NCI-H1105 treated with DMSO at 0.1 percent for 48 hours (cell line): Measurements from ENCODE around the gene EXOG.
A peak's percentile ranks its signal among the peaks of the same experiment; 100 is the strongest.

ENCODE experiments used
- DNase-seq: peaks from one replicate; lab custom pipeline; 2025; lab: John Stamatoyannopoulos, UW

The EXOG gene

DNA sequence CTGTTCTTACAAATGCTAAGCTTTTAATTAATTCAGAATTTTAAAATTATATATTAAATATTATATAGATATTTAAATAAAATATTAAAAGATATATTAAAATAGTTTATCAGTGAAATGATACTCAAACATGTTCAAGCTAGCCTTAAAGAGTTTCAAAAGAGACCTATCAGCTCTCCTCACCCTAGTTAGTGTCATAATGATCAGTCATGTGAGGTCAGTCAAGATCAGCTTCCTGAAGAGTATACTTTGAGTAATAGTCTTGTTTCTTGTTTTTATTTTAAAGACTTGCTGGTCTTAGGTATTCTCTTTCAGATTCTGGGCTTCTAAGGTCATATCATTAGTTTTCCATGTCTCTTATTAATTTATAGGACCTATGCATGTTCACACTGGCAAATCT, 14.5 kb downstream of the EXOG start:
- no peak for DNase-seq

DNA sequence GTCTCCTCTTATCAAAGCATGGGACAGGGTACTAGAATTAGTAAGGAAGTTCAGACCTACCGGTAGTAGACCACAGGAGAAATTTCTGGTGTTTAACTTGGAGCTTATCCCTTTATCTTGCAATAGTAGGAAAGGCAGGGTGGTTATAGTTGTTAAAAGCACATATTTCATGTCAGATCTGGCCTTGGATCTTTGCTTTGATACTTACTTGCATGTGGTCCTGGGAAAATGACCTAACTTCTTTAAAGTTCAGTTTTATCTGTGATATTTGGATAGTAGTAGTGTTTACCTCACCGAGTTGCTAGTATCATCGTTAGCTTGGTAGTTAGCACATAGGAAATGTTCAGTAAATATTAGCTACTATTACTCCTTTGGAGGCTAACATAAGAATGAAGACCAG, 15.4 kb downstream of the EXOG start:
- DNase-seq: no peak

DNA sequence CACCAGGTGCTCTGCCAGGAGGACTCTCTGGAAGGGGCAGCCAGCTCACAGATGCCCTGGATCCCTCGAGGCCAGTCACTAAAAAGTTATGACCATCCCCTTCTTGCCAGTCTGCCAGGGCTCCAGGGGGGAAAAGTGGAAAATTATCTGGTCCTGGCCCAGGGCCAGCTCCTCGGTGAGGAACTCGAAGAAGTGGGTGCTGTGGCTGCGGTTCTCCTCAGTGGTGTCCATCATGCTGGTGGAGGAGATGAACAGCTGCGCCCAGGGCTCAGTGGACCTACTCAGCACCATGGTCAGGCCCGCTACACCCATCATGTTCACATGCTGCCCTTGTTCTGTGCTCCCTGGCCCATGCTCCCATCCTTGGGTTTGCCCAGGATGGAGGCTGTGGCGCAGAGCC, 19.2 kb downstream of the EXOG start:
- no peak for DNase-seq

DNA sequence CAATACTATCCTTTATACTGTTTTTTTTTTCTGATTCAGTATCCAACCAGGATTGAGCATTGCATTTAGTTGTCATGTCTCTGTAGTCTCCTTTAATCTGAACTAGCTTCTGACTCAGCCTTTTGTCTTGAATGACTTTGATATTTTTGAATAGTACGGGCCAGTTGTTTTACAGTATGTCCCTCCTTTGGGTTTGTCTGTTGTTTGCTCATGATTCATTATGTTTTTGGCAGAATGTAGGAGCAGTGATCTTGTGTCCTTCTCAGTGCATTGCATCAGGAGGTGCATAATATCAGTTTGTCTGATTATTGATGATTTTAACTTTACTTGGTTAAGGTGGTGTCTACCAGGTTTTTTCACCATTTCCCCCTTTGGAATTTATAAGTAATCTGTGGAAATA, 20.5 kb downstream of the EXOG start:
- DNase-seq: no peak

DNA sequence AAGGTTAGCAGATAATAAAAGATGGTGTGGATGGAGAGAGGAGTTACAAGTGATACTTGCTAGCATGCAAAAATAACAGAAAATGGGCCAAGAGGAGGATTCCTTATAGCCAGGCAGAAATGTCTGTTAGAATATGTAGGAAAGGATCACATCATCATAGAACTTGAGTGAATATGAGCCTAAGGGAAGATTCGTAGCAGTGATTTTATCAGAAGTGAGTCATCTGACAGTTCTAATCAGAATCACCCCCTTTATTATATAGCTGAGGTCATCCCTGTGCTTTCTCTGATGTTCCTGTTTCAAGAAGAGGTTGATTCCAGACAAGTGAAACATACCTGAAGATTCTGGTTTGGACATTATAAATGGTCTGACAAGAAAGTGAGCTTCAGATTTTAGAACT, 22.9 kb downstream of the EXOG start:
- DNase-seq: no peak

DNA sequence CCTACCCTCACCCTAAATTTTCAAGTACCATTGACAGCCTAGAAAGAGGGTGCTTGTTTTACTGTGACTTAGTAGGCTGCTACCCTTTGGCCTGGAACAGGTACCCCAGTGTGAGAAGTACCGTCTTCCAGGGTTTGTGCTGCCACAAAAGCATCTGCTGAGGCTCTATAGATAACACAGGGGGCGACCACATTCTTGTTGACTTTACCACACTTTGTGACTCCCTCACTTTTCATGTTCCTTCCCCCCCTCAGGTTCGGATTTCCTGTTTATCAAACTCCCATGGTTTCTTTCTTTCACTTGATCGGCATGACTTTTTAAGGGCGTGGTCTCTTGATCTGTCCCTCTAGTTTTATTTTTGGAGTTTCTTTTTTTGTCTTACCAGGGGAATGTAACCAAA, 23.5 kb downstream of the EXOG start:
- DNase-seq: no peak

DNA sequence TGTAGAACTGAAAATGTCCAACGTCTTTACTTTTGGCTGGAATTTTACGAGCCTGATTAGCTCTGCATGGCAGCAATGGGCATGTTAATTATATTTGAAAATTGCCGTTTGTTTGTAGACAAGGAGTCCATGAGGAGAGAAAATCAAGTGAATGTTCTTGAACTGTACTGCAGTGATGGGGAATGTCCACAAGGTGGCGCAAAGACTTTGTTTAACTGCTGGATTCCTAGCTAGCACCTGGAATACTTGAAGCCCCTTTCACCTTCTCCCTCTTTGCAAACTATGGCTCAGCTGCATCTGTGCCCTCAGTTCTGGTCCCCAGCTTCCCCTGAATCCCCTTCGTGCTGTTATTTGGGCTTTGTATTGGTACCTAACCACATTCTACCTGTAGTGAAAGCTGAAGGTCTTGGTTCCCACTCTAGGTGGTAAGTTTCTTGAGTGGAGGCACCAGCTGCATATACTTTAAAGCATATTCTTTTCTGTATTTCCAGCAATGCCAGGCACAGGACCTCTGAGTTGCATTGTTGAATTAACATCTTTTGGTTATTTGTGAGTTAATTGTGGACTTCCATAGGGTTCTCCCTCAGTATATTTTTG, 25.3 kb downstream of the EXOG start:
- peak; percentile 67 for DNase-seq

DNA sequence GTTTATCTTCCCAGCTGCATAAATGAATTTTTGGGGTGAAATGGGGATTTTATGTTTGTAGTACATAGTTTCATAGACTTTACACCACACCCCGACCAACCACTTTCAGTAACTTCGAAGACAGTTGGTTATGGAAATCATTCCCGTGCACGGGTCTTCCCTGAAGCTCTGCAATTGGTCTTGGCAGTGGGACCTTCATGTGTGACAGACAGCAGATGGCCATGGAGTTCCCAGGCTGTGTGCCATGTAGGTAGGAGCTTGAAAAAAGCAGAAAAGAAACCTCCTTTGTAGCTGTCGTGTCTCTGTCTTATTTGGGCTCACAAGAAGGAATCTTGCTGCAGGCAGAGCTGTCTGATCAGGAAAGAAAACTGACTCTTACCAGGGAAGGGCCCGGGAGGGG, 25.9 kb downstream of the EXOG start:
- no peak for DNase-seq

DNA sequence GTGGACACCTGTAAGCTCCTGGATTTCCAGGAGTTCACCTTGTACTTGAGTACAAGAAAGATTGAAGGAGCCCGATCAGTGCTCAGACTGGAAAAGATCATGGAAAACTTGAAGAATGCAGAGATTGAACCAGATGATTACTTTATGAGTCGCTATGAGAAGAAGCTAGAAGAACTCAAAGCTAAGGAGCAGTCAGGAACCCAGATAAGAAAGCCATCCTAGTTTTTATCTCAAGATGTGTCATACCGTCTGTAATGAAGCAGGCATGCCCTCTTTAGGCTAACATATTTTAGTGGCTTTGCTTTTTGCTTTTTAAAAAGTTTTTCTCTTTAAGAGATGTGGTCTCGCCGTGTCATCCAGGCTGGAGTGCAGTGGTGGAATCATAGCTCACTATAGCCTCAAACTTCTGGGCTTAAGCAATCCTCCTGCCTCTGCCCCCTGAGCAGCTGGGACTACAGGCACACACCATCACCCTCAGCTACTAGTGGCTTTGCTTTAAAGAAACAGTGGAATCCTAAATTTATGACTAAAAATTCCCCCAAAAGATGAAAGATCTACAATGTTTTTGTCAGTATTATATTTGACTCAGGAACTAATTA, 28.1 kb downstream of the EXOG start:
- no peak for DNase-seq

DNA sequence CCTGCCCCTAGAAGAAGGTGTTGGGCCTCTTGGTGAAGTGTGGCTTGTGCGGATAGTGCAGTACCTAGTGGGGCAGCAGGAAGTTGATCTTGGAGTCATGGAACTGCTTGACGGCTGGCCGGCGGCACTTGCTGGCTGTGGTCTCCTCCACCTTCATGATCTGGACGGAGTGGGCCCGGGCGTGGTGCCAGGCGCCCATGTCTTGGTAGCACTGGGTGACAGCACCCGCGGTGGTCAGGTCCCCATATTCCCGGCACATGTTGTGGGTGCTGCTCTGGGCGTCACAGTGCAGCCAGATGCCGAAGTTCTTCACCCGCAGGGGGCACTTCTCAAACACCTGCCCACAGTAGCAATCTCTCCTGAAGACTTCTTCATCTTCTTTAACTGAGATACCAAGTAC, 30.7 kb downstream of the EXOG start:
- no peak for DNase-seq

DNA sequence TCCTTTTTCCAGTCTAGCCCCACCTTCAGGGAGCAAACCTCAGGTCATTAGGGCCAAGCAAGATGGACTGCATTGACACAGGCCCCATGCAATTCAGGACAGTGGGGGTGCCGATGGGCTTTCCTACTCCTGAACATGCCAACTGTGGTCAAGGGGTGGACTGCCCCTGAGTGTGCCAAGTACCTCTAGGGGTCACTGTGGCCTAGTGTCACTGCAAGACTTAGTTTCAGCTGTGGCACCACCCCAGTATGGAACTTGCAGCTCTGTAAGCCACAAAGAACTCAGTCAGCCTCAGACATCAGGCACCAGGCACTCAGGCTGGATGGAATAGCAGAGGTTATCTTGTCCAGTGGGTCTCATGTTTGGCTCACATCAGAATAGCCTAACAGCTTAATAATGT, 32.3 kb downstream of the EXOG start:
- no peak for DNase-seq

DNA sequence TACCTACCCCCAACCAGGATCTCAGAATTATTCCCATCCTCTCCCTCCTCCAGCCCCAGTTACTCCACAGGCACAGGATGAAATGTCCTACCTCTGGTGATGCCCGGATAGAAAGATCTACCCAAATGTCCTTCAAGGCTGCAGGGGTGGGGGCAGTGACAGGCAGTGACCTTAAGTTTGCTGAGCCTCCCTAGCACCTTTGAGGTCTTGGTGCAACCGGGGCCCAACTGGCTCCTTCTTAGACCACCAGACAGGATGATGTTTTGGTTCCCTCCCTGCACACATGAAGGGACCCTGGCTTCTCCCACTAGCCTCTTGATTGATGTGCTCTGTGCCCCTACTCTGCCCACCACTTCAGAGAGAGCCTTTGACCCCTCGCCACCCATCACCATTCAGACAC, 36.4 kb downstream of the EXOG start:
- DNase-seq: no peak

DNA sequence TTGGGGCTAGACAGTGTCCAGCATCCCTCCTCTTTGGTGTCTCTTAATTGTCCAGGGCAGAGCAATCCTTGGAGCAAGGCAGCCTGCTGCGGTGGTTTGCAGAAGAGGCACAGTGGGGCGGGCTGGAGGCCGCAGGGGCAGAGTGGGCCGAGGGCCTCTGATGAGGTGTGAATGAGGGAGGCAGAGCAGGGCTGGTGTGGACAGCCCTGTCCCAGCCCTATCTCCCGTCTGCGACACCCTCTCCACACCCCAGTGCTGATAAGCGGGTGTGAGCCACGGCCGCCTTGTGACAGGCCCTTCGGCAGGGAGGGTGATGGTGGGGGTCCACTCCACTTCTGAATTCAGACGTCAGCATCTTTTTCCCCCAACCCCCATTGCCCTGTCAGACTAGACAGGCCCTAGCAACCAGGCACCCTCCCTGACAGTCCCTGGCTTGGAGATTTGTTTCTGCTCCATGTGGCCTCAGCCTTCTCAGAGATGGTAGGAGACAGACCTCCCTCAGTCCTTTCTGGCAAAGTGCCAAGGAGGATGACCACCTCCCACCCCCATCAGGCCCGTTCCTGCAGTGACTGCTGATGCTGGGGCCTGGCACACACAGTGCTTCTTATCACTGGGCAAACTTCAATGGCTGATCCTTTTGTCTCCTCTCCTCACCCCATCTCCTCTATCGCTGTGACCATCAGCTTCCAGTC, 37.3 kb downstream of the EXOG start:
- DNase-seq: no peak

DNA sequence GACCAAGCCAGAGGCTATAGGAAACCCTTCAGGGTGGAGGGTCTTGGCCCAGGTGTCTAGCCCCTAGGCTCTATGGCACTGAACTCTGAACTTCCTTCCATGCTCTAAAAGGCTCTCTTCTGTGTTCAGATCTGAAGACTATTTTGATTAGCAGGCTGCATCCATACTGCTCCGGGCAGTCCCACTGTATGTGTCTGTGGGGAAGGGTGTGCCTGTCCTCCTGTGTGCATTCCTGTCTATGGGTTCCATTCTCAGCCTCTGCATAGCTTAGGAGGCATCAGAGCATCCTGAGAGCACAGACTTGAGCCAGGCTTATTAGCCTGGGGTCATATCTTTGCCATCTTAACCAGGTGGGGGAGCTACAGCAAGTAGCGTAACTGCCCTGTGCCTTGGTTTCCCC, 38.0 kb downstream of the EXOG start:
- no peak for DNase-seq

DNA sequence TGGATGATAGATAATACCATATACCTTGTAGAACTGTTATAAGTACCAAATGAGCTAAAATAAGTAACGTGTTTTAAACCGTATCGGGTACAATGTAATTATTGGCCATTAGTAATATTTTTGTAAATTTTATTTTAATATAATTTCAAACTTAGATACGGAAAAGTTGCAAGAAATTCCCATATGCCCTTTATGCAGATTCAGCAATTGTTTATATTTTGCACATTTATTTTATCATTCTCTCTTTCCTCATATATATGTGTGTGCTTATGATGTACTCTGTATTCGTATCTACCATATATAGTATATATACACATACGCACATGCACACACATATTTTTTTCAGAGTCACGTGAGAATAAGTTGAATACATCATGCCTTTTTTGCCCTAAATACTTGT, 38.5 kb downstream of the EXOG start:
- DNase-seq: no peak

DNA sequence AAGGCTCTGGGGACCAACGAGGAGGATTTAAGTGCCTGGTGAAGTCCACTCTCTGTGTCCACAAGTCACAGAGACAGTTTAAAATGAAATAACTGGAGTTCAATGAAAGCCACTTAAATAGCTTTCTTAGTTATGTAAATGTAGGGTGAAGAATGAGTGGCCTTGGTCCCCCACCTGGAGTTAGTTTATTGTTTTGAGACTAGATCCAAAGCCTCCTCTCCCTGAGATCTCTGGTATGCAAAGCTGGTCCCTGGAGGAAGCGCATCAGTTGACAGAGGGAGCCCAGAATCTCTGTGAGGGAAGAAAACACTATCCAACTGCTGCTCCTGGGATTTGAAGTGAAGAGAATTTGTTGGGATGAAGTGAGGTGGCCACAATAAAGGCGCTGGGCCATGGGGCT, 40.5 kb downstream of the EXOG start:
- no peak for DNase-seq

DNA sequence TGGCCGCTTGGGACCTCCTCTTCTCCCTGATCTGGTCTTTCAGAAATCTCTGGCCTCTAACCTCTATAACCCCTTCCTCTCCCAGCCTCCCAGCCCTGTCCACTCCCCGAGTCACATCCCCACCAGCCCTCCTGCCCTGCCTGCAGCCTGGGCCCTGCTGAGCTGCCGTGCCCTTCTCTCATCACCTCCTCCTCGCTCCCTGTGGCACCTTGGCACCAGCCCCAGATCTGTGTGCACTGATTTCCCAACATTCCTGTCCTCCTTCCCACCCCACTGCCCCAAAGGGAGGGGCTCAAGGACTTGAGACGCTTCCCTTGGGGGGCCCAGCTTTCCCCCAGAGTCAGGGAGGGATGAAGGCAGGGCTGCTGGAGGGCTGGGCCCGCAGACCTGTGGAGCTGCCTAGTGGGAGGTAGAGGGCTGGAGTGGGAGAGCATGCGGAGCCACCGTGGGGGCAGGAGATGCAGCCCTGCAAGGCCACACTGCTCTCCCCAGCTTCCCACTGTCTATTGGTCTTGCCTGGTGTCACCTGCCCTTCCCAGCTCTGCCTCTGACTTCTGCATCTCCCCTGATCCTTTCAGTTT, 42.7 kb downstream of the EXOG start:
- no peak for DNase-seq

DNA sequence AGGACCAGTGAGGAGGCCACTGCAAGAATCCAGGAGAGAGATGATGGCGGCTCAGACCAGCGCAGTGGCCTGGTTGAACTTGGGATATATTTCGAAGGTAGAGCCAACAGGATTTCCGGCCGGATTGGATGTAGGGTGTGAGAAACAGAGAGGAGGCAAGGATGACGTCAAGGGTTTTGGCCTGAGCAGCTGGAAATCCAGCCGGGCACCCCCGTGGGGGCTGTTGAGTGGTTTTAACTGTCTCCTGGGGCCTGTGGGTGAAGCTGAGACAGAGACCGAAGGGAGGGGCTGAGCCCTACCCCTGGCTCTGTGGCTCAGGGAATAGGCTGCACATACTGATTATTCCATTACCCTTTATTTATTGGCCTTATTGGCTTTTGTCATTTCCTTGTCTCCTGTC, 45.7 kb downstream of the EXOG start:
- no peak for DNase-seq

DNA sequence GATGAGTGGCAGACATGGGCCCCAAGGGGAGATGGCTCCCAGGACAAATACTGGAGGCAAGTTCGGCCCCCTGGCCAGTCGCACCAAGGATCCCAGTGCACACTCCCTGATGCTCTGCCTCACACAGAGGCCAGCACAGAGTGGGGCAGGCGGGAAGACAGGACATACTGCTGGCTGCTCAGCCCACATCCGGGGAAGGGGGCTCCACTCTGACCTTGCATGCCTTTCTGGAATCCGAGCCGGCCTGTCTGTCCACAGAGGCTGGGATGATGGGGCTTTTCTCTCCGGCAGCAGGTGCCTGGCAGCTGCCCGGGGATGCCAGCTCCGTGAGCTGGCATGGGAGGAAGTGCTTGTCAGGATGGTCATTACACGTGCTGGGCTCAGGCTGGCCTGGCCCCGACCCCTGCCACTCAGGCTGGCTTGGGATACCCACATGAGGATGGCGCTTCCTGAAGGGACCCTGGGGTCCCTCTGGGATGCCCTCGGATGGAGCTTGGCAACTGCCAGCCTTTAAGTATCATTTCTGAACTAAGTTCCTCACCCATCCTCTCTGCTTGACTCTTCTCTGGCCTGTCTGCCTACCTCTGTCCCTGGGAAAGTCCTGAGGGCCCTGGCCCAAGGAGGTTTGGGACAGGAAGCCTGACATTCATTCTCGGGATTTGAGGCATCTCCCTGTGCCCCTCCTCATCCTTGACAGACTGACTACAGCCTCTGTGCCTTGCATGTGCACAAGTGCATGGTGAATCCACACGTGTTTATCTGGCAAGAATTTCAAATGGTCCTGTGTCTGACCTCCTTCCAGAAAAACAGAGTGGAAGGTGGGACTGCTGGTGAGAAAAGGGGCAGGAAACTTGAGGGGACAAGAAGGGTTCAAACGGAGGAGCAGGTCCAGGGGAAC, 46.5 kb downstream of the EXOG start:
- DNase-seq: no peak

DNA sequence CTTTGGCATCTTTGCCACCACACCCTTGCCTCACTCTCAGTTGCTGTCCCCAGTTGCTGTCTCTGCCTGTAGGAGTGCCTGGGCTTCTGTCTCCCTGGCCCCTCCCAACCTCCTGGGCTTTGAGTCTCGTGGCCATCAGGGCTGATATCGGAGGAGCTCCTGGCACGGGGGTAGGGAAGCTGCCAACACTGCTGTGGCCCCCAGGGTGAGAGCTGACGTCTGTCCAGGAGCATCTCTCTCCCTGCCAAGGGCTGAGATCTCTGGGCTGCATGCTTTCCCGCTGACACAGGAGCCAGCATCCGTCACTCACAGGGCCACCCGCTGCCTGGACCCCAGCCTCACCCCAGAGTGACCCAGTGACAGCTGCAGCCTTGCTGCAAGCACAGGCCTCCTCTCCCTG, 47.4 kb downstream of the EXOG start:
- DNase-seq: no peak

DNA sequence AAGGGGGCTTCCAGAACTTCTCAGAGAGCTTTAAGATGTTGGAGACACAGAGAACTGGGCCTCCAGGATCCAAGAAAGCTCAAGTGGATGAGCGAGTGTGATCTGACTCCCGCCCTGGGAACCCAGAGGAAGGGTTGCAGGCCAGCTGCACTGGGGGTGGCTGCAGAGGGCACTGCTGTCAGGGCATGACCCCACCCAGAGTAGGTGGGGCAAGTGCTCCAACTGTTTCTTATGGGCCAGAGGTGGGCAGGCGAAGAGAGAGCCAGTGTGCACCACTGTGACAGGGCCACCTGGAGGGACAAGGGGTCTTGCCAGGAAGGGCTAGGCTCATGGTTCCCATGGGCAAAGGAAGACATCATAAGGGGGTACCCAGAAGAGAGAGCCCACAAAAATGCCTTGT, 48.8 kb downstream of the EXOG start:
- no peak for DNase-seq

DNA sequence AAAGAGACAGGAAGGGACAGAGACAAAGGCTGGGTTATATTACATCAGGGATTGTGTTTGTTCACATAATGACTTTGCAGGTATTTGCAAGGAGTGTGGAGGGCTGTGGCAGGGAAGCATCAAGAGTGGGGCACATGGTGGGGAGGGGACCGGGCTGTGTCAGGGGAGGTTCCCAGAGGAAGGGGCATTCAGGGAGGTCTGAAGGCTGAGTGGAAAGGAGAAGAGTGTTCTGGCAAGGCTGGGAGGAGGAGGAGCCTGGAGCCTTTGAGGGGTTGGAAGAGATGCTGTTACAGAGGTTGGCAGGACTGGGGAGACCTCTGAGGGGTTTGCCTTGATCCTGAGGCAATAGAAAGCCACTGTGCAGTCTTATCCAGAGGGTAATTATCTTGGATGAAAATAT, 49.4 kb downstream of the EXOG start:
- no peak for DNase-seq

DNA sequence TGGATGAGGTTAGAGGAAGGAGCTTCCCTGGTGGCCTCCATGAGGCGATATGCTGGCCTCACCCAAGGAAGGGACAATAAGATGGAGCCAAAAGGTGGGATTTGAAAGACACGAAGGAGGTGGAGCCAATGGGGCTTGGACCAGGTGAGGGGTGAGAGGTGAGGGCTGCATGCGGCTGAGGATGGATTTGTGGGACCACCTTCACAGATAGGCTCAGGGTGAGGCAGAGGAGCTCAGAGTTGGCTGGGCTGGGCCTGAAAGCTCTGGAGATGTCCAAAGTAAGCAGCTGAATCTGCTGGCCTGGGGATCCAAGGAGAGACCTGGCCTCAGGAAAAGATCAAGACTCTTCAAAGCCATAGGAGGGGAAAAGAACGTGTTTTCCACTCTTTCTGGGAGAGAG, 49.8 kb downstream of the EXOG start:
- no peak for DNase-seq
